ENCODE results near the gene EPB41L3. TPM values are rescaled to one million over a fixed set of nuclear protein-coding genes. Genes with fewer than 3 reads are reported as not detected.

Gene EPB41L3
- polyA plus RNA-seq, 3 donors: 25.2 to 56.6 (median 51.3) TPM

DNA sequence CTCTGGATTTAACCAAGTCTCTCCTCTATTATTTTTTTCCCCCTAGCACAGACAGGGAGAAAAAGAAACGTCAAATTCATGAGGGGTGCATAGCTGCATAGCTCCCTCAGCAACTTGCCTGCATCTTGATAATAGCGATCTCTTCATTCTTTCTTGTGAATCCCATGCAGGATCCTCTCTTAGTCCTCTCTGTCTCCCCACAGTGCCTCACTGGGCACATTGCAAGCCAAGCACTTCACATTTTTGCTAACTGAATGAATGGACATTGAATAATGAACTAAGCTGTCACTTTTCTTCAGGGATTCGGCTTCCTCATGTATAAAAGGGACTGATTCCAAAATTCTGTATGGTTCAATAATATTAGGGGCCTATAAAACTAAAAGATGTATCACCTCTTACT, 2.9 kb upstream of the EPB41L3 start:
- H3K27ac Mint-ChIP-seq: no peak overlapping the region
- H3K9ac ChIP-seq (ENCODE audit: insufficient read depth, low read length, poor library complexity, severe bottlenecking): no peak overlapping the region
- 14% methylated on average over 1 of the region's 3 CpGs for WGBS (ENCODE audit: insufficient coverage)
- H3K9me3 ChIP-seq (replicated peaks in 1 of 2; ENCODE audit: control insufficient read depth in 1 of 2, insufficient read depth in 1 of 2, low read length in 2 of 2): no peaks in the 10 kb centered on the region
- peaks cover 0 to 3% of the 10 kb centered on the region in 2 donors for H3K27me3 ChIP-seq (ENCODE audit: control insufficient read depth in 2 of 2, insufficient read depth in 2 of 2, low read length in 2 of 2)
- no peaks in the 10 kb centered on the region for H3K36me3 ChIP-seq (replicated peaks in 1 of 2; ENCODE audit: control insufficient read depth in 1 of 2, insufficient read depth in 2 of 2, low read length in 2 of 2)
- H3K9me3 Mint-ChIP-seq: no peaks in the 10 kb centered on the region
- H3K4me3 Mint-ChIP-seq: peak overlapping the region in 1 of 2 donors; percentile 4
- H3K36me3 Mint-ChIP-seq: peaks cover 0 to 1% of the 10 kb centered on the region in 2 donors
- peaks cover 21% of the 10 kb centered on the region for H3K4me1 Mint-ChIP-seq
- no peak overlapping the region for H3K4me3 ChIP-seq (replicated peaks in 1 of 3; ENCODE audit: low read depth in 2 of 3, low read length in 3 of 3)
- intact Hi-C loops (cut with micrococcal nuclease): loop anchor here in 1 of 2 donors (10.0 kb wide), 1 partner anchor 122 kb away; no protein-coding TSS in a partner anchor
- peaks cover 11% of the 10 kb centered on the region for H4K20me1 ChIP-seq (ENCODE audit: insufficient read depth, low read length)
- TF ChIP-seq, protein P1, sequence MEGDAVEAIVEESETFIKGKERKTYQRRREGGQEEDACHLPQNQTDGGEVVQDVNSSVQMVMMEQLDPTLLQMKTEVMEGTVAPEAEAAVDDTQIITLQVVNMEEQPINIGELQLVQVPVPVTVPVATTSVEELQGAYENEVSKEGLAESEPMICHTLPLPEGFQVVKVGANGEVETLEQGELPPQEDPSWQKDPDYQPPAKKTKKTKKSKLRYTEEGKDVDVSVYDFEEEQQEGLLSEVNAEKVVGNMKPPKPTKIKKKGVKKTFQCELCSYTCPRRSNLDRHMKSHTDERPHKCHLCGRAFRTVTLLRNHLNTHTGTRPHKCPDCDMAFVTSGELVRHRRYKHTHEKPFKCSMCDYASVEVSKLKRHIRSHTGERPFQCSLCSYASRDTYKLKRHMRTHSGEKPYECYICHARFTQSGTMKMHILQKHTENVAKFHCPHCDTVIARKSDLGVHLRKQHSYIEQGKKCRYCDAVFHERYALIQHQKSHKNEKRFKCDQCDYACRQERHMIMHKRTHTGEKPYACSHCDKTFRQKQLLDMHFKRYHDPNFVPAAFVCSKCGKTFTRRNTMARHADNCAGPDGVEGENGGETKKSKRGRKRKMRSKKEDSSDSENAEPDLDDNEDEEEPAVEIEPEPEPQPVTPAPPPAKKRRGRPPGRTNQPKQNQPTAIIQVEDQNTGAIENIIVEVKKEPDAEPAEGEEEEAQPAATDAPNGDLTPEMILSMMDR (IDR thresholded peaks at IDR 0.05): peak; percentile 50
- H3K27ac ChIP-seq (ENCODE audit: low read depth in 1 of 2, low read length in 2 of 2): no peak overlapping the region
- no peak overlapping the region for H2AFZ ChIP-seq (ENCODE audit: insufficient read depth, low read depth, low read length, poor library complexity, severe bottlenecking)
- peaks cover 13 to 18% of the 10 kb centered on the region in 2 donors for H3K4me1 ChIP-seq (ENCODE audit: control insufficient read depth in 1 of 2, insufficient read depth in 2 of 2, low read length in 2 of 2)
- H3K27me3 Mint-ChIP-seq (ENCODE audit: low read depth in 3 of 3): peaks cover 13 to 28% (median 22%) of the 10 kb centered on the region in 3 donors
- peak; percentile 43 to 58 (median 57) for DNase-seq
- peaks cover 12% of the 10 kb centered on the region for H3K79me2 ChIP-seq (ENCODE audit: insufficient read depth, low read length)
- H3K4me2 ChIP-seq (replicated peaks; ENCODE audit: extremely low read depth, low read length, poor library complexity, severe bottlenecking): no peak overlapping the region

DNA sequence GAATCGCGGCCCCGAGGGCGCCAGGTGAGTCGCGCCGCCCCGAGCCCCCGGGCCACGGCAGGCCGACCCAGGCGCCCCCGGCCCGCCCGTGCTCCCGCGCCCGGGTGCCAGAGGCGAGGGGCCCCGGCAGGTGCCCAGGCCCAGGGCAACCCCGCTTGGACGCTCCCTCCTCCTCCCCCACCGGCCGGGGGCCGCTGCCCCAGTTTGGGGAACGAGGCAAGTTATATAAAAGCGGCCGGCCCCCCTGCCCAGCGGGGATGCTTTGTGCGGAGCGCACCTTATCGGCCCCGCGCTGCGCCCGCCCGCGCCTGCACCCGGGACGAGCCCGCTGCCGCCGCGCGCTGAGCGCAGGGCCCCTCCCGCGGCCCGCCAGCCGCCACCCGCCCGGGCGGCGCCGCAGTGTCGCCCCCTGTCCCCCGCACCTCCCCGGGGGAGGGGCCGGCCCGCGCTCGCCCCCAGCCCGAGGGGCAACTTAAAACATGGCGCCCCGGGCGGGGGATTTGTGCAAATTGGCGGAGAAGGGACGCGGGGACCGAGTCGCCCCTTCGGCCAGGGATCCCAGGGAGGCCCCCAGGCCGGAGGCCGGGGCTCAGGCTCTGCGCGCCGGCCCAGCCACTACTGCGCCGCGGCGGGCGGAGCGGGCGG, 639 bp downstream of the EPB41L3 start:
- peaks cover 12 to 33% (median 23%) of the 10 kb centered on the region in 3 donors for H3K27me3 Mint-ChIP-seq (ENCODE audit: low read depth in 3 of 3)
- Histone ChIP-seq H3K4me3 (replicated peaks in 1 of 3; ENCODE audit: low read depth in 2 of 3, low read length in 3 of 3) (peak overlapping the region; percentile 40 to 86 (median 78)), H2AFZ (ENCODE audit: insufficient read depth, low read depth, low read length, poor library complexity, severe bottlenecking) (peak overlapping the region; percentile 38), H3K27me3 (ENCODE audit: control insufficient read depth in 2 of 2, insufficient read depth in 2 of 2, low read length in 2 of 2) (peaks cover 0 to 7% of the 10 kb centered on the region in 2 donors), H3K4me1 (ENCODE audit: control insufficient read depth in 1 of 2, insufficient read depth in 2 of 2, low read length in 2 of 2) (peaks cover 18 to 25% of the 10 kb centered on the region in 2 donors), H3K36me3 (replicated peaks in 1 of 2; ENCODE audit: control insufficient read depth in 1 of 2, insufficient read depth in 2 of 2, low read length in 2 of 2) (no peaks in the 10 kb centered on the region), H3K9ac (ENCODE audit: insufficient read depth, low read length, poor library complexity, severe bottlenecking) (peak overlapping the region; percentile 83), H3K79me2 (ENCODE audit: insufficient read depth, low read length) (peaks cover 44% of the 10 kb centered on the region), H4K20me1 (ENCODE audit: insufficient read depth, low read length) (peaks cover 46% of the 10 kb centered on the region), H3K9me3 (replicated peaks in 1 of 2; ENCODE audit: control insufficient read depth in 1 of 2, insufficient read depth in 1 of 2, low read length in 2 of 2) (no peaks in the 10 kb centered on the region), H3K4me2 (replicated peaks; ENCODE audit: extremely low read depth, low read length, poor library complexity, severe bottlenecking) (peak overlapping the region; percentile 78), H3K27ac (ENCODE audit: low read depth in 1 of 2, low read length in 2 of 2) (peak overlapping the region; percentile 32 to 75)
- peak in 2 of 3 donors; percentile 15 to 26 for DNase-seq
- H3K4me1 Mint-ChIP-seq: peaks cover 34% of the 10 kb centered on the region
- TF ChIP-seq, protein P1 (IDR thresholded peaks at IDR 0.05): no peak
- intact Hi-C loops (cut with micrococcal nuclease): loop anchor here in 1 of 2 donors (5.0 to 10.0 kb wide), 2 partner anchors 66 to 118 kb away; no protein-coding TSS in a partner anchor
- under 1% methylated on average over 75 of the region's 84 CpGs for WGBS (ENCODE audit: insufficient coverage)
- peaks cover 0 to 1% of the 10 kb centered on the region in 2 donors for H3K36me3 Mint-ChIP-seq
- H3K4me3 Mint-ChIP-seq: peak overlapping the region; percentile 92 to 96
- H3K27ac Mint-ChIP-seq: peak overlapping the region in 5 of 7 donors; percentile 84 to 93 (median 85)
- no peaks in the 10 kb centered on the region for H3K9me3 Mint-ChIP-seq
